Measurements from ENCODE around the gene MSI2. TPM values are rescaled to one million over a fixed set of nuclear protein-coding genes. Genes with fewer than 3 reads are reported as not detected.

Gene MSI2
- total RNA-seq, 1 donor from 2014 or later, result 23.1 TPM

- no peaks in the 10 kb centered on the region for H3K4me1 Mint-ChIP-seq (ENCODE audit: low read depth)
- no peak for DNase-seq (ENCODE audit: low spot score)
- no peaks in the 10 kb centered on the region for H3K9me3 Mint-ChIP-seq (ENCODE audit: low read depth)
- peaks cover 8% of the 10 kb centered on the region for H3K36me3 Mint-ChIP-seq (ENCODE audit: low read depth)
- no peak overlapping the region for H3K4me3 Mint-ChIP-seq (ENCODE audit: unreplicated experiment)
- no peak overlapping the region for H3K27ac Mint-ChIP-seq (ENCODE audit: unreplicated experiment)
- no peaks in the 10 kb centered on the region for H3K27me3 Mint-ChIP-seq (ENCODE audit: low read depth)
- TF ChIP-seq, protein P1, sequence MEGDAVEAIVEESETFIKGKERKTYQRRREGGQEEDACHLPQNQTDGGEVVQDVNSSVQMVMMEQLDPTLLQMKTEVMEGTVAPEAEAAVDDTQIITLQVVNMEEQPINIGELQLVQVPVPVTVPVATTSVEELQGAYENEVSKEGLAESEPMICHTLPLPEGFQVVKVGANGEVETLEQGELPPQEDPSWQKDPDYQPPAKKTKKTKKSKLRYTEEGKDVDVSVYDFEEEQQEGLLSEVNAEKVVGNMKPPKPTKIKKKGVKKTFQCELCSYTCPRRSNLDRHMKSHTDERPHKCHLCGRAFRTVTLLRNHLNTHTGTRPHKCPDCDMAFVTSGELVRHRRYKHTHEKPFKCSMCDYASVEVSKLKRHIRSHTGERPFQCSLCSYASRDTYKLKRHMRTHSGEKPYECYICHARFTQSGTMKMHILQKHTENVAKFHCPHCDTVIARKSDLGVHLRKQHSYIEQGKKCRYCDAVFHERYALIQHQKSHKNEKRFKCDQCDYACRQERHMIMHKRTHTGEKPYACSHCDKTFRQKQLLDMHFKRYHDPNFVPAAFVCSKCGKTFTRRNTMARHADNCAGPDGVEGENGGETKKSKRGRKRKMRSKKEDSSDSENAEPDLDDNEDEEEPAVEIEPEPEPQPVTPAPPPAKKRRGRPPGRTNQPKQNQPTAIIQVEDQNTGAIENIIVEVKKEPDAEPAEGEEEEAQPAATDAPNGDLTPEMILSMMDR (IDR thresholded peaks at IDR 0.05), result no peak
Observed at GRCh38 chr17:57639381-57639780, 383.1 kb downstream of the MSI2 start.

- Mint-ChIP-seq H3K36me3 (ENCODE audit: low read depth) (peaks cover 6% of the 10 kb centered on the region), H3K27me3 (ENCODE audit: low read depth) (no peaks in the 10 kb centered on the region), H3K4me1 (ENCODE audit: low read depth) (no peaks in the 10 kb centered on the region), H3K9me3 (ENCODE audit: low read depth) (no peaks in the 10 kb centered on the region), H3K27ac (ENCODE audit: unreplicated experiment) (no peak overlapping the region), H3K4me3 (ENCODE audit: unreplicated experiment) (no peak overlapping the region)
- DNase-seq (ENCODE audit: low spot score), result no peak
- TF ChIP-seq, protein P1 (IDR thresholded peaks at IDR 0.05), result no peak
Observed at GRCh38 chr17:57640079-57640478, 383.8 kb downstream of the MSI2 start.

- Mint-ChIP-seq H3K36me3 (ENCODE audit: low read depth) (peaks cover 6% of the 10 kb centered on the region), H3K4me1 (ENCODE audit: low read depth) (no peaks in the 10 kb centered on the region), H3K27me3 (ENCODE audit: low read depth) (no peaks in the 10 kb centered on the region), H3K9me3 (ENCODE audit: low read depth) (no peaks in the 10 kb centered on the region), H3K4me3 (ENCODE audit: unreplicated experiment) (no peak overlapping the region), H3K27ac (ENCODE audit: unreplicated experiment) (no peak overlapping the region)
- no peak for DNase-seq (ENCODE audit: low spot score)
- TF ChIP-seq, protein P1 (IDR thresholded peaks at IDR 0.05), result no peak
Observed at GRCh38 chr17:57641761-57642160, 385.4 kb downstream of the MSI2 start.

DNA sequence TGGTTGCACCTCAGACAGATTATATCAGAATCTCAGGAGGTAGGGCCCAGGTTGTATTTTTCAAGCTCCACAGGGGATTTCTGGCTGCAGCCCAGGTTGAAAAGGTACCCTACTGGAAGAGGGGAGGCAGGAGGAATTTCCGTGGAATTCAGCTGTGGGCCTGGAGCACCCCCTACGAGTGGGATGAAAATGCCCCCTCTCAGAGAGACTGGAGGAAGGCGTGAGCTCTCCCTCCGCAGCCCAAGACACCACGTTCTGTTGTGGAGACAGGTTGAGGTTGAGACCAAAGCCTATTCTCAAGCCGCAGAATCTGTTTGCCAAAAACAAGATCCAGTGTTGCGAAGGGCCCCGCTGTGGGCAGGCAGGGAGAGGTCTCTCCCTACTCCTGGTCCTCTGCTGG lies 386.7 kb downstream of the MSI2 start:
- no peaks in the 10 kb centered on the region for H3K9me3 Mint-ChIP-seq (ENCODE audit: low read depth)
- no peak for DNase-seq (ENCODE audit: low spot score)
- TF ChIP-seq, protein P1 (IDR thresholded peaks at IDR 0.05), result no peak
- H3K4me3 Mint-ChIP-seq (ENCODE audit: unreplicated experiment), result no peak overlapping the region
- no peak overlapping the region for H3K27ac Mint-ChIP-seq (ENCODE audit: unreplicated experiment)
- no peaks in the 10 kb centered on the region for H3K27me3 Mint-ChIP-seq (ENCODE audit: low read depth)
- H3K36me3 Mint-ChIP-seq (ENCODE audit: low read depth), result peaks cover 6% of the 10 kb centered on the region
- H3K4me1 Mint-ChIP-seq (ENCODE audit: low read depth), result no peaks in the 10 kb centered on the region

- Mint-ChIP-seq H3K27me3 (ENCODE audit: low read depth) (no peaks in the 10 kb centered on the region), H3K27ac (ENCODE audit: unreplicated experiment) (no peak overlapping the region), H3K4me1 (ENCODE audit: low read depth) (no peaks in the 10 kb centered on the region), H3K36me3 (ENCODE audit: low read depth) (peaks cover 4% of the 10 kb centered on the region), H3K9me3 (ENCODE audit: low read depth) (no peaks in the 10 kb centered on the region), H3K4me3 (ENCODE audit: unreplicated experiment) (no peak overlapping the region)
- TF ChIP-seq, protein P1 (IDR thresholded peaks at IDR 0.05), result no peak
- no peak for DNase-seq (ENCODE audit: low spot score)
Observed at GRCh38 chr17:57644326-57644725, 388.0 kb downstream of the MSI2 start.

Data from chondrocyte (in vitro differentiated cells).